CD4-positive, alpha-beta memory T cell (primary cell): ENCODE measurements around the gene DNALI1. TPM values are rescaled to one million over a fixed set of nuclear protein-coding genes. Genes with fewer than 3 reads are reported as not detected.
"Not testable (repeated sequence)": the region's sequence is repeated elsewhere in the genome, so short reads cannot be mapped to it uniquely, and the experiment has no call there.

ENCODE experiments used
- CTCF ChIA-PET: fragments of 350-600 bp; sonication (Branson Sonifier 250); formaldehyde crosslinking; loops from one replicate; lab custom pipeline; 2021; ENCODE audit warnings: inconsistent platforms; ENCODE audit not compliant: partially characterized antibody; lab: Charles Lee
- POLR2A ChIA-PET: fragments of 350-600 bp; sonication (Branson Sonifier 250); formaldehyde crosslinking; loops from one replicate; lab custom pipeline; 2021; ENCODE audit not compliant: partially characterized antibody; lab: Charles Lee
- DNase-seq, 5 donors: peaks; one replicate each; pipeline versions ENCODE4 v3.0.0 to v3.0.0-alpha.2; 2020 to 2022; ENCODE audit warnings: mixed read lengths in 1 of 5
- H3K27ac ChIP-seq: one replicate; pipeline ENCODE4 v1.7.0; 2013; ENCODE audit warnings: low read depth, low read length
- H3K27me3 ChIP-seq: 2 replicates; pipeline ENCODE4 v1.7.0; 2013; ENCODE audit warnings: mild to moderate bottlenecking, low read length, moderate library complexity; ENCODE audit not compliant: insufficient read depth
- H3K36me3 ChIP-seq: 2 replicates; pipeline ENCODE4 v1.7.0; 2013; ENCODE audit warnings: mild to moderate bottlenecking, low read length, moderate library complexity; ENCODE audit not compliant: insufficient read depth
- H3K4me1 ChIP-seq: 2 replicates; pipeline ENCODE4 v1.7.0; 2013; ENCODE audit warnings: mild to moderate bottlenecking, low read length, moderate library complexity; ENCODE audit not compliant: insufficient read depth
- H3K4me3 ChIP-seq, 2 donors: one replicate each; pipeline ENCODE4 v1.7.0; 2013; ENCODE audit warnings: low read length in 2 of 2, mild to moderate bottlenecking in 1 of 2
- H3K9me3 ChIP-seq, 2 donors: one replicate each; pipeline ENCODE4 v1.7.0; 2013; ENCODE audit warnings: low read length in 2 of 2, control low read depth in 1 of 2; ENCODE audit not compliant: control insufficient read depth in 1 of 2
- H3K27ac Mint-ChIP-seq, 7 donors: one replicate each; pipeline ENCODE4 v1.8.0; 2020 to 2021; ENCODE audit warnings: mixed read lengths in 7 of 7, mild to moderate bottlenecking in 6 of 7, inconsistent platforms in 3 of 7, moderate library complexity in 3 of 7
- H3K27me3 Mint-ChIP-seq, 2 donors: one replicate each; pipeline ENCODE4 v1.8.0; 2020 to 2021; ENCODE audit warnings: mixed read lengths in 2 of 2
- H3K36me3 Mint-ChIP-seq, 2 donors: one replicate each; pipeline ENCODE4 v1.8.0; 2020 to 2021; ENCODE audit warnings: mixed read lengths in 2 of 2, inconsistent platforms in 1 of 2, mild to moderate bottlenecking in 1 of 2
- H3K4me1 Mint-ChIP-seq, 4 donors: one replicate each; pipeline ENCODE4 v1.8.0; 2020 to 2021; ENCODE audit warnings: mixed read lengths in 4 of 4, mild to moderate bottlenecking in 1 of 4
- H3K4me3 Mint-ChIP-seq, 8 donors: one replicate each; pipeline ENCODE4 v1.8.0; 2020 to 2021; ENCODE audit warnings: mixed read lengths in 8 of 8, mild to moderate bottlenecking in 7 of 8, moderate library complexity in 6 of 8, inconsistent platforms in 3 of 8
- H3K9me3 Mint-ChIP-seq, 8 donors: one replicate each; pipeline ENCODE4 v1.8.0; 2020 to 2021; ENCODE audit warnings: mixed read lengths in 8 of 8, mild to moderate bottlenecking in 5 of 8, inconsistent platforms in 3 of 8, moderate library complexity in 1 of 8
- intact Hi-C: fragments of 100-400 bp; cut with micrococcal nuclease; formaldehyde crosslinking; loops from one replicate; pipeline ENCODE4 v1.15.1; 2023
- polyA plus RNA-seq, 2 donors: library from polyadenylated mRNA; unstranded; fragments of 300-500 nt; fragmentation: Illumina TruSeq; gene quantifications; one replicate each; pipeline ENCODE4 v1.2.3, GENCODE V29; 2021
- total RNA-seq, 2 experiments: library from RNA; stranded (reverse); gene quantifications; one replicate each; pipeline ENCODE4 v1.2.3, GENCODE V29; 2021

Gene DNALI1
- total and polyA plus RNA-seq, 4 experiments from 2014 or later = 0.25 to 0.69 TPM; not detected in 2

DNA sequence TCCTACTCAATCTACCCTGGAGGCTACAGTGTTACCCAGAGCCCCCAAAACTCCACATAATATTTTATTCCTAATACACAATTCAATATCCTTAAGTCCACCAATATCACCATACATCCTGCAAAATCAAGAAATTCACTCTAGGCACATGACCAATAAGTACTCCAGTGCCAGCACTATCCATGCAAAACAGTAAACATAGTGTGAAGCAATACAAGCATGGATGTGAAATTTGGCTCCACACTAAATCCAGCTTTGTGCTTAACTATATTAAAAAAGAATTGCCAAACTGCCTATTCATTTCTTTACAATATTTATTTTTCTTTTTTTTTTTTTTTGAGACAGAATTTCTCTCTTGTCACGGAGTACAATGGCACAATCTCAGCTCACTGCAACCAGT lies 39.2 kb upstream of the DNALI1 start:
- POLR2A ChIA-PET = no interaction called here
- intact Hi-C loops = no loop called here
- H3K27me3 Mint-ChIP-seq = no peaks in the 10 kb centered on the region
- peaks cover 22% of the 10 kb centered on the region for H3K4me1 ChIP-seq
- peaks cover 0 to 20% of the 10 kb centered on the region in 2 donors for H3K36me3 Mint-ChIP-seq
- no peaks in the 10 kb centered on the region for H3K36me3 ChIP-seq
- H3K27ac Mint-ChIP-seq = peak overlapping the region in 1 of 7 donors; percentile 1
- CTCF ChIA-PET = interaction anchor here (0.6 to 1.6 kb wide), 2 partner anchors 30 to 66 kb away, joined by 3 read pairs; no protein-coding TSS in a partner anchor
- no peak for DNase-seq
- no peak overlapping the region for H3K4me3 ChIP-seq
- no peak overlapping the region for H3K27ac ChIP-seq
- H3K27me3 ChIP-seq = no peaks in the 10 kb centered on the region
- H3K9me3 ChIP-seq = no peaks in the 10 kb centered on the region
- peak overlapping the region in 2 of 8 donors; percentile 63 to 70 for H3K4me3 Mint-ChIP-seq
- H3K4me1 Mint-ChIP-seq = peaks cover 20 to 39% (median 31%) of the 10 kb centered on the region in 4 donors
- peaks cover 0 to 1% (median 0%) of the 10 kb centered on the region in 8 donors for H3K9me3 Mint-ChIP-seq

DNA sequence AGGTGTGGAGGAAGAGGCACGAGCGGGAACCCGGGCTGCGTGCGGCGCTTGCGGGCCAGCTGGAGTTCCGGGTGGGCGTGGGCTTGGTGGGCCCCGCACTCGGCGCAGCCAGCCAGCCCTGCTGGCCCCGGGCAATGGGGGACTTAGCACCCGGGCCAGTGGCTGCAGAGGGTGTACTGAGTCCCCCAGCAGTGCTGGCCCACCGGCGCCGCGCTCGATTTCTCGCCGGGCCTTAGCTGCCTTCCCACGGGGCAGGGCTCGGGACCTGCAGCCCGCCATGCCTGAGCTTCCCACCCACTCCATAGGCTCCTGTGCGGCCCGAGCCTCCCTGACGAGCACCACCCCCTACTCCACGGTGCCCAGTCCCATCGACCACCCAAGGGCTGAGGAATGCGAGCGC lies 38.5 kb upstream of the DNALI1 start:
- H3K36me3 ChIP-seq, H3K27me3 ChIP-seq, H3K9me3 ChIP-seq, H3K9me3 Mint-ChIP-seq, intact Hi-C loops, H3K4me3 ChIP-seq, H3K27ac Mint-ChIP-seq, H3K27me3 Mint-ChIP-seq, DNase-seq, H3K4me3 Mint-ChIP-seq, H3K27ac ChIP-seq: not testable (repeated sequence)
- peaks cover 0 to 18% of the 10 kb centered on the region in 2 donors for H3K36me3 Mint-ChIP-seq
- CTCF ChIA-PET = interaction anchor here (1.6 kb wide), 1 partner anchor 30 kb away, joined by 3 read pairs; no protein-coding TSS in a partner anchor
- POLR2A ChIA-PET = interaction anchor here (1.2 kb wide), 1 partner anchor 36 kb away, joined by 3 read pairs; the partner anchor contains the start of gene SNIP1
- peaks cover 15% of the 10 kb centered on the region for H3K4me1 ChIP-seq
- H3K4me1 Mint-ChIP-seq = peaks cover 17 to 35% (median 26%) of the 10 kb centered on the region in 4 donors

DNA sequence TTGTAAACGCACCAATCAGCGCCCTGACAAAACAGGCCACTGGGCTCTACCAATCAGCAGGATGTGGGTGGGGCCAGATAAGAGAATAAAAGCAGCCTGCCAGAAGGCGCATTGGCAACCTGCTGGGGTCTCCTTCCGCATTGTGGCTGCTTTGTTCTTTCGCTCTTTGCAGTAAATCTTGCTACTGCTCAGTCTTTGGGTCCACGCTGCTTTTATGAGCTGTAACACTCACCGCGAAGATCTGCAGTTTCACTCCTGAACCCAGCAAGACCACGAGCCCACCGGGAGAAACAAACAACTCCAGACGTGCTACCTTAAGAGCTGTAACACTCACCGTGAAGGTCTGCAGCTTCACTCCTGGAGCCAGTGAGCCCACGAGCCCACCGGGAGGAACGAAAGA lies 37.8 kb upstream of the DNALI1 start:
- H3K27ac ChIP-seq, H3K36me3 ChIP-seq, H3K27me3 Mint-ChIP-seq, H3K9me3 ChIP-seq, H3K9me3 Mint-ChIP-seq, intact Hi-C loops, H3K4me1 ChIP-seq, H3K27me3 ChIP-seq: not testable (repeated sequence)
- peak overlapping the region; percentile 62 to 94 (median 80) for H3K27ac Mint-ChIP-seq
- DNase-seq = peak; percentile 24 to 67 (median 50)
- POLR2A ChIA-PET = interaction anchor here (1.2 kb wide), 1 partner anchor 35 kb away, joined by 3 read pairs; the partner anchor contains the start of gene SNIP1
- H3K4me3 Mint-ChIP-seq = peak overlapping the region; percentile 77 to 94 (median 90)
- CTCF ChIA-PET = interaction anchor here (1.6 kb wide), 1 partner anchor 31 kb away, joined by 3 read pairs; no protein-coding TSS in a partner anchor
- peaks cover 0 to 11% of the 10 kb centered on the region in 2 donors for H3K36me3 Mint-ChIP-seq
- peaks cover 12 to 28% (median 20%) of the 10 kb centered on the region in 4 donors for H3K4me1 Mint-ChIP-seq
- peak overlapping the region in 1 of 2 donors; percentile 38 for H3K4me3 ChIP-seq

- Mint-ChIP-seq H3K4me1 (peaks cover 12 to 25% (median 19%) of the 10 kb centered on the region in 4 donors), H3K27me3 (no peaks in the 10 kb centered on the region), H3K27ac (peak overlapping the region in 5 of 7 donors; percentile 9 to 94 (median 74)), H3K4me3 (peak overlapping the region; percentile 77 to 94 (median 90)), H3K9me3 (peaks cover 0 to 1% (median 0%) of the 10 kb centered on the region in 8 donors), H3K36me3 (peaks cover 0 to 9% of the 10 kb centered on the region in 2 donors)
- DNase-seq = no peak
- POLR2A ChIA-PET = interaction anchor here (1.2 kb wide), 1 partner anchor 34 kb away, joined by 3 read pairs; the partner anchor contains the start of gene SNIP1
- H3K9me3 ChIP-seq = no peaks in the 10 kb centered on the region
- peaks cover 8% of the 10 kb centered on the region for H3K4me1 ChIP-seq
- H3K27ac ChIP-seq = no peak overlapping the region
- CTCF ChIA-PET = no interaction called here
- H3K36me3 ChIP-seq = no peaks in the 10 kb centered on the region
- peak overlapping the region in 1 of 2 donors; percentile 38 for H3K4me3 ChIP-seq
- intact Hi-C loops = no loop called here
- no peaks in the 10 kb centered on the region for H3K27me3 ChIP-seq
Measured at GRCh38 chr1:37519613-37520012, 37.1 kb upstream of the DNALI1 start.

GRCh38 chr1:37529888-37530287 lies 26.9 kb upstream of the DNALI1 start:
- H3K9me3 Mint-ChIP-seq, H3K27me3 ChIP-seq, H3K27me3 Mint-ChIP-seq, H3K9me3 ChIP-seq, H3K27ac ChIP-seq, H3K36me3 Mint-ChIP-seq, DNase-seq, intact Hi-C loops, H3K4me3 ChIP-seq, H3K27ac Mint-ChIP-seq, POLR2A ChIA-PET, H3K4me3 Mint-ChIP-seq, H3K4me1 ChIP-seq, CTCF ChIA-PET, H3K36me3 ChIP-seq, H3K4me1 Mint-ChIP-seq: not testable (repeated sequence)

DNA sequence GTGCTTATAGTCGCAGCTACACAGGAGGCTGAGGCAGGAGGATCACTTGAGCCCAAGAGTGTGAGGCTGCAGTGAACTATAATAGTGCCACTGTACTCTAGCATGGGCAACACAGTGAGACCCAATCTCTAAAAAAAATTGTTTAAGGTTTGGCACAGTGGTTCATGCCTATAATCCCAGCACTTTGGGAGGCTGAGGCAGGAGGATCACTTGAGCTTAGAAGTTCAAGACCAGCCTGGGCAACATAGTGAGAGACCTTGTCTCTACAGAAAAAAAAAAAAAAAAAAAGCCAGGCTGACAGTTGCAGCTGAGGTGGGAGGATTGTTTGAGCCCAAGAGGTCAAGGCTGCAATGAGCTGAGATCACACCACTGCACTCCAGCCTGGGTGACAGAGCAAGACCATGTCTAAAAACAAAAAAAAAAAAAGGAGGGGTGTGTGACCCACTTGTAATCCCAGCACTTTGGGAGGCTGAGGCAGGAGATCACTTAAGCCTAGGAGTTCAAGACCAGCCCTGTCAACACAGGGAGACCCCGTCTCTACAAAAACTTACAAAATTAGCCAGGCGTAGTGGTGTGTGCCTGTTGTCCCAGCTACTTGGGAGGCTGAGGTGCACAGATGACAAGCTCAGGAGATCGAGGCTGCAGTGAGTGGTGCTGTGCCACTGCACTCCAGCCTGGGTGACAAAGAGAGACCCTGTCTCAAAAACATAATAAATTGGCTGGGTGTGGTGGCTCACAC lies 24.2 kb upstream of the DNALI1 start:
- CTCF ChIA-PET, H3K27me3 ChIP-seq, POLR2A ChIA-PET, intact Hi-C loops, H3K27ac ChIP-seq, H3K4me1 ChIP-seq, DNase-seq, H3K4me3 Mint-ChIP-seq, H3K4me3 ChIP-seq, H3K27me3 Mint-ChIP-seq, H3K9me3 Mint-ChIP-seq, H3K9me3 ChIP-seq: not testable (repeated sequence)
- peak overlapping the region in 1 of 7 donors; percentile 31 for H3K27ac Mint-ChIP-seq
- peaks cover 17% of the 10 kb centered on the region for H3K36me3 ChIP-seq
- peaks cover 16 to 29% of the 10 kb centered on the region in 2 donors for H3K36me3 Mint-ChIP-seq
- H3K4me1 Mint-ChIP-seq = peaks cover 3 to 16% (median 7%) of the 10 kb centered on the region in 4 donors

DNA sequence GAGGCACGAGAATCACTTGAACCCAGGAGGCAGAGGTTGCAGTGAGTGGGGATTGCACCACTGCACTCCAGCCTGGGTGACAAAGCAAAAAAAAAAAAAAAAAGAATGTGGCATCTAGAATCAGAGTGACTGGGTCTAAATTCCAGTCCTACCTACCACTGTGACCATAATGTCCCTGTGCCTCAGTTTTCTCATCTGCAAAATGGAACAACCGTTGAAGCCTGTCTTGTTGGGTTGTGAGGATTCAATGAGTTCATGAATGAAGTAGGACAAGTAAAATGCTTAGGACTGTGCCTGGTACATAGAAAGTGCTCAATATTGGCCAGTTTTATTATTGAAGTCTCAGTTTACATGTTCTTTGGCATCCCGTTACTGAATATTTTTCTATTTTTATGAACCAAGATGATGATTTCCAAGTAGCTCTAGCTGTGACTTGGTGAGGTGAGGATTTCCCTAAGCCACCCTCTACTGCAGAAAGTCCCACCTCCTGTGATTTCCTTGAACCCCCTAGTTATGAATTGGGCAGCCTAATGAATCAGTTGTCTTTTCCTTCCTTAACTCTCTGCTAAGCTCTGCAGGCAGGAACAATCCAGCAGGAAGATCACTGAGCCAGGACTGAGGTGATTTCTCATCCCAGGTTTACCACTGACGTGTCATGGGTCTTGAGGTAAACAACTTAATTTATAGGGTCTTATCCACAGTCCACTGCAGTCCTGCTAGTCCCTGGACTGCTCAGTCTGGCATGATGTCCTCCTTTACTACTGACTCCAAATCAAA lies 23.2 kb upstream of the DNALI1 start:
- H3K9me3 Mint-ChIP-seq = no peaks in the 10 kb centered on the region
- intact Hi-C loops = no loop called here
- no peaks in the 10 kb centered on the region for H3K9me3 ChIP-seq
- H3K27me3 Mint-ChIP-seq = no peaks in the 10 kb centered on the region
- H3K4me1 Mint-ChIP-seq = peaks cover 3 to 19% (median 10%) of the 10 kb centered on the region in 4 donors
- no peaks in the 10 kb centered on the region for H3K27me3 ChIP-seq
- CTCF ChIA-PET = interaction anchor here (1.6 kb wide), 1 partner anchor 9 kb away, joined by 4 read pairs; no protein-coding TSS in a partner anchor
- peaks cover 22 to 37% of the 10 kb centered on the region in 2 donors for H3K36me3 Mint-ChIP-seq
- H3K27ac Mint-ChIP-seq = peak overlapping the region in 4 of 7 donors; percentile 1 to 79 (median 18)
- no peak overlapping the region for H3K4me3 Mint-ChIP-seq
- H3K4me3 ChIP-seq = no peak overlapping the region
- H3K36me3 ChIP-seq = peaks cover 21% of the 10 kb centered on the region
- no peaks in the 10 kb centered on the region for H3K4me1 ChIP-seq
- DNase-seq = no peak
- no peak overlapping the region for H3K27ac ChIP-seq
- POLR2A ChIA-PET = no interaction called here
